GM21619 (cell line): ENCODE data around the gene ADD3.
"Not testable (repeated sequence)": the region's sequence is repeated elsewhere in the genome, so short reads cannot be mapped to it uniquely, and the experiment has no call there.

Experiments
- ATAC-seq: cut with Tn5 transposase; IDR thresholded peaks from one replicate; pipeline ENCODE4 v1.9.1; 2021; ENCODE audit not compliant: unreplicated experiment

The ADD3 gene

DNA sequence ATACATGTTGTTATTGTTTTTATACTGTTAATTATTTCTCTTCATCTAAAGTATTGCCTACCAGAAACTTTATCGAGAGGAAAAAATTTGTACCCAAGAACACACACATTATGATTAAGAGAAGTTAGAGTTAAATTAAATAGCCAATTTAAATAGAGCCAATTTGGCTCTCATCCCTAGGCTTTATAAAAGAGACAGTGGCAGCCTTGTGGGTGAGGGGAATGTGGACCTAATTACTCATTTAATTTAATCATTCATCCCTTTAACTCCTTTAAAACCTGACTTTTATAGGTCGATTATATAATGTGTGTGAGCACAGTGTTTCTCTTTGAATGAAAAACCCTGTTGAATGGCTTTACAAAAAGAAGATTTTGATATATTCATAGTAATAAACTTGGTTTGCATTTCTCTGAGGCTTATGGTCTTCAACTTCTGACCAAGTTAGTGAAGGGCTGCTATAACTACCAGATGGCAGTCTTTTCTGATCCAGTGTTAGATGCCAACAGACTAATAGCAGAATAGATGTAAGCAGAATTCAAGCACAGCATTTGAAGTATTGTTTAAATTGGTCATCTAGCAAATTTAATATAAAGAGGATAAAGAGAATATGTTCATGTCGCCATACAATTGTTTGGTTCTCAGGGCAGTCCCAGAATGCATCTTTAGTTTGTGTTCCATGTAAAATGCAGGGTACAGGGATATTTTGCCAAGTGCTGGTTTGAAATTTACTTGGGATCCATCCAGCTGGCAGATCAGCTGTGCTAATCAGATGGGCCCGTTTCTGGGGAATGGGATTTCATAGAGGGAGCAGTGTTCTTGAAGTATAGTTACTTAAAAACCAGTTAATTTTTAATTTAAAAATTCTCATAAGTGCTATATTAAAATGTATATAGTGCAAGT is 25.3 kb downstream of the ADD3 start:
- ATAC-seq, result no peak

DNA sequence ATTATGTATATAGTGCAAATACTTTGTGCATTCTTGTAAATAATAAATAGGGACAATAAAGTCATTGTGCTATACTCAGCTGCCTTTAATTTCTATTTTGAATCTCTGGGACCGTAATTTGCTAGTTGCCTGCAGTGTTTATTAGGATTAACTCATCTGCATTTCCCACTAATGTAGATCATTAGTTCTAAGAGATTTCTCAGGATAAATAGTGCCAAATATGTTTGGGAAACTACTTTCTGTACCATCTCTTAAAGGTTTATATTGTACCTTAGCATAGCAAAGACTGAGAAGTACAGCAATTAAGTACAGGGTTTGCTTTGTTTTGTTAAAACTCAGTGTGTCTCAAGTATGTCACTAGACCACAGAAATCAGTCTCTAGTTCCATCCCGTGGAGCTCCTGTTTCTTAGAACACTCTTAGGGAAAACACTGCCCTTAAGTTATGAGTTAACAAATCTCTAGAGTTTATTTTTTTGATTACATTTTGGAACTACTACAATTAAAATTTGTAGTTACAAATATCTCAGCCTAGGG is 26.0 kb downstream of the ADD3 start:
- ATAC-seq, result no peak

DNA sequence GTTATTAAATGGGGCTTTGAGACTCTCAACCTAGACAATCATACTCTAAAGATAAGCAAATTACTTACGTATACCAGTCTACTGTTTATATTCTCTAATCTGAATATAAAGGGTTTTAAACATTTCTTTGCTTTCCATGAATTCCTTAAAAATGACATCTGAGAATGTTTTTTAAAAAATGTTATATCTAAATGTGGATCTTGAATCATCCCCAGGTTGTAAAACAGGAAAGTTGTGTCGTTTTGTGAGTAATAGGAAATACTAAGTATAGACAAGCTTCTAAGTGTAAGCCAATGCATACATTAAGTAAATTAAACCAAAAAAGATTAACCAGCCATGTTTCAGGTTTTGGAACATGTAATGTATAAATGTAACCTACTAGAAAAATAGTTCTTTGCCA is 26.8 kb downstream of the ADD3 start:
- ATAC-seq, result no peak

DNA sequence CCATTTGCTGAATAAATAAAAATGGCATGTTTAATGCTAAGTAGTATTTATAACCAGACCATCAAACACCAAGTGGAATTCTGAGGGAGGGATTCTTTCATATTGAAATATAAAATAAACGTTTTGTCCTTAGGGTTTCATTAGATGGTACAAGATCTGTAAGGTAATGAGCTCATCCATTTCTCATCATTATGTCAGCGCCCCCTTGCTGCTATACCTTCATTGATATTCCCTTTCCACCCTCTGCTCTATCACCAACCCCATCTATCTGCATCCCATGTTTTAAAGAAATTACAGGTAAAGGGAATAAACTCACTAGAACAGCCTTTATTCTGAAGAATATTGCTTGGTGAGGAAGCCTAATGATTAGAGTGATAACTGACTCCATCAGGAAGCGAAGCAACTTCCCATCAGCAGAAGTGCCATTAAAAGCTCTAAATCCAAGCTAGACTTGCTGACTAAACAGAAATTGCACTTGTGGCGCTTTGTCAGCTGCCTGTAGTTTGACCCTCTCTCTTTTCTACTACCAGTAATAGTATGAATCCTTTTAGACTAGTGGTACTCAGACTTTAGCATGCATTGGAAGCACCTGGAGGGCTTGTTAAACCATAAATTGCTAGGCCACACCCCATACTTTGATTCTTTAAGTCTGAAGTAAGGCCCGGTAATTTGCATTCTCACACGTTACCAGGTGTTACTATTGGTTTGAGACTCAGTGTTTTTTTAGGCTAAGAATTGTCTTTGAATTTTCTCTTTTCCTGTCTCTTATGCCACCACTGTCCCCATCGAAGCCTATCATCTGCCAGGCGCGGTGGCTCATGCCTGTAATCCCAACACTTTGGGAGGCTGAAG is 27.5 kb downstream of the ADD3 start:
- ATAC-seq, result peak; percentile 33

- peak; percentile 79 for ATAC-seq
Measured at GRCh38 chr10:110036640-110037039, 28.9 kb downstream of the ADD3 start.

GRCh38 chr10:110039254-110039653 is 31.5 kb downstream of the ADD3 start:
- ATAC-seq, result no peak

- no peak for ATAC-seq
Measured at GRCh38 chr10:110040108-110040507, 32.3 kb downstream of the ADD3 start.

GRCh38 chr10:110040767-110041478 is 33.1 kb downstream of the ADD3 start:
- ATAC-seq, result no peak

GRCh38 chr10:110041479-110041829 is 33.7 kb downstream of the ADD3 start:
- no peak for ATAC-seq

GRCh38 chr10:110042181-110042580 is 34.4 kb downstream of the ADD3 start:
- no peak for ATAC-seq

- ATAC-seq, result no peak
Measured at GRCh38 chr10:110042891-110043290, 35.1 kb downstream of the ADD3 start.

- ATAC-seq, result no peak
Measured at GRCh38 chr10:110044681-110045080, 36.9 kb downstream of the ADD3 start.

GRCh38 chr10:110045772-110046171 is 38.0 kb downstream of the ADD3 start:
- no peak for ATAC-seq

DNA sequence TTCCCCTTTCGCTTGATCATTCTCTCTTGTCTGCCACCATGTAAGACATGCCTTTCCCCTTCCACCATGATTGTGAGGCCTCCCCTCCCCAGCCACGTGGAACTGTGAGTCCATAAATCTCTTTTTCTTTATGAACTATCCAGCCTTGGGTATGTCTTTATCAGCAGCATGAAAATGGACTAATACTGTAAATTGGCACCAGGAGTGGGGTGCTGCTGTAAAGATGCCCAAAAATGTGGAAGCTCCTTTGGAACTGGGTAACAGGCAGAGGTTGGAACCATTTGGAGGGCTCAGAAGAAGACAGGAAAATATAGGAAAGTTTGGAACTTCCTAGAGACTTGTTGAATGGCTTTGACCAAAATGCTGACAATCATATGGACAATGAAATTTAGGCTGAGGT is 40.4 kb downstream of the ADD3 start:
- not testable (repeated sequence) for ATAC-seq

DNA sequence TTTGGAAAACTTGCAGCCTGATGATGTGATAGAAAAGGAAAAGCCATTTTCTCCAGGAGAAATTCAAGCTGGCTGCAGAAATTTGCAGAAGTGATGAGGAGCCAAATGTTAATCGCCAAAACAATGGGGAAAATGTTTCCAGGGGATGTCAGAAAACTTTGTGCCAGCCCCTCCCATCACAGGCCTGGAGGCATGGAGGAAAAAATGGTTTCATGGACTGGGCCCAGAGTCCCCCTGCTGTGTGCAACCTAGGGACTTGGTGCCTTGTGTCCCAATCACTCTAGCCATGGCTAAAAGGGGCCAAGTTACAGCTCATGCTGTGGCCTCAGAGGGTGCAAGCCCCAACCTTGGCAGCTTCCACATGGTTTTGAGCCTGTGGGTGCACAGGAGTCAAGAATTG is 41.0 kb downstream of the ADD3 start:
- no peak for ATAC-seq

- ATAC-seq, result not testable (repeated sequence)
Measured at GRCh38 chr10:110049889-110050591, 42.3 kb downstream of the ADD3 start.

- no peak for ATAC-seq
Measured at GRCh38 chr10:110051487-110051886, 43.7 kb downstream of the ADD3 start.

DNA sequence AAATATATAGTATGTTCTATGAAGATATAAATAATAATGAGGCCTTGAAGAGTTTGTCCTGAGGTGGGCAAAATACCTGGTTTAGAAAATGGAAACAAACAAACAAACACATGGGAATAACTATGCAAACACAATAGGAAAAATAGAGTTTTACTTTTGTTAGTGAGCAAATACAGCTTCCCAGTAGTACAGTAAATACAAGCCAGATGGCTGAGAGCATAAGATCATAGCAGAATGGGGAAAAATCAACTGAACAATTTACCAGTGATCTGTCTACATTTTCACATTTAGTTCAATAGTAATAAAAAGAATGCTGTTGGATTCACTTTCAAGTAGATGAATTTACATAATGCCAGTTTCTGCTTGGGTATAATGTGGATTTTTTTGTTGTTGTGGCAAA is 45.1 kb downstream of the ADD3 start:
- ATAC-seq, result no peak

GRCh38 chr10:110056822-110057221 is 49.0 kb downstream of the ADD3 start:
- ATAC-seq, result no peak

GRCh38 chr10:110057456-110057855 is 49.7 kb downstream of the ADD3 start:
- no peak for ATAC-seq

DNA sequence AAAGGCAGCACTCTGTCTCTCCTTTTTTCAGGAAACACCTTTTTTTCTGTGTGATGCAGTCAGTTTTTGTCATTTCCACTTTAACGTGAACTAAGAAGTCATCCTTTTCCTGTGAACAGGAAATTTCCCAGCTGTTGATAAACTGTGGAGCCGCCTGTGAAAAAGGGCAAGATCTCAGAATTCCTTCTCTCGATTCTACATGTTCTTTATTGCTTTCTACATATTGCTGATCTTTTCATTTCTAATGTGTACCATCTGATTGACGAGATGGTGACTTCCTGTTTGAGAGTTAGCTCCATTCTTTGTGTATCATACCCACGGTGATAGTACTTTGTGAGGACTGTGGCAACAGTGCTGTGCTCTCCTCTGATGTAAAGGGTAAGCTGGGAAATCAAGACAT is 50.4 kb downstream of the ADD3 start:
- ATAC-seq, result peak; percentile 47
